Mesenchymal stem cell (in vitro differentiated cells and primary cell): ENCODE measurements around the gene CHN2.

Experiments
- DNase-seq: peaks from one replicate; pipeline ENCODE4 v3.0.0-alpha.2; 2013
- H2AFZ ChIP-seq: one replicate; pipeline ENCODE4 v1.6.1; 2013; ENCODE audit warnings: low read depth, mild to moderate bottlenecking, control low read depth, inconsistent platforms, low read length, moderate library complexity
- H2AK5ac ChIP-seq: 2 replicates; pipeline ENCODE4 v1.6.1; 2013; ENCODE audit warnings: low read length, moderate library complexity, mild to moderate bottlenecking, inconsistent platforms; ENCODE audit not compliant: severe bottlenecking
- H2BK120ac ChIP-seq: one replicate; pipeline ENCODE4 v1.6.1; 2013; ENCODE audit warnings: low read depth, mild to moderate bottlenecking, inconsistent platforms, low read length, moderate library complexity
- H2BK12ac ChIP-seq, 2 experiments: one replicate each; pipeline ENCODE4 v1.6.1; 2013; ENCODE audit warnings: inconsistent platforms in 2 of 2, low read length in 2 of 2, mild to moderate bottlenecking in 2 of 2, moderate library complexity in 2 of 2, control low read depth in 1 of 2
- H2BK15ac ChIP-seq: one replicate; pipeline ENCODE4 v1.6.1; 2013; ENCODE audit warnings: mild to moderate bottlenecking, low read depth, inconsistent platforms; ENCODE audit not compliant: poor library complexity, severe bottlenecking
- H2BK5ac ChIP-seq: 2 replicates; pipeline ENCODE4 v1.6.1; 2013; ENCODE audit warnings: low read depth, mild to moderate bottlenecking, low read length, control low read depth, inconsistent platforms; ENCODE audit not compliant: poor library complexity, severe bottlenecking
- H3K14ac ChIP-seq, 2 experiments: one replicate each; pipeline ENCODE4 v1.6.1; 2013; ENCODE audit warnings: inconsistent platforms in 2 of 2, low read length in 2 of 2, control low read depth in 1 of 2, mild to moderate bottlenecking in 1 of 2, moderate library complexity in 1 of 2
- H3K18ac ChIP-seq, 2 experiments: one replicate each; pipeline ENCODE4 v1.6.1; 2013; ENCODE audit warnings: inconsistent platforms in 2 of 2, low read length in 2 of 2, control low read depth in 1 of 2, low read depth in 1 of 2, mild to moderate bottlenecking in 1 of 2
- H3K23ac ChIP-seq, 2 experiments: one replicate each; pipeline ENCODE4 v1.6.1; 2013; ENCODE audit warnings: inconsistent platforms in 2 of 2, low read length in 2 of 2, mild to moderate bottlenecking in 2 of 2, moderate library complexity in 2 of 2, control low read depth in 1 of 2
- H3K27ac ChIP-seq: 2 replicates; pipeline ENCODE4 v1.5.1; 2013; ENCODE audit warnings: mild to moderate bottlenecking, moderate library complexity, low read length, control low read depth, inconsistent platforms; ENCODE audit not compliant: poor library complexity, severe bottlenecking
- H3K27me3 ChIP-seq, 2 experiments: 2 replicates each; pipeline versions ENCODE4 v1.6.1 to v1.7.0; 2013; ENCODE audit warnings: low read length in 2 of 2, mild to moderate bottlenecking in 2 of 2, moderate library complexity in 2 of 2, control low read depth in 1 of 2, inconsistent platforms in 1 of 2; ENCODE audit not compliant: control insufficient read depth in 1 of 2, insufficient read depth in 1 of 2
- H3K36me3 ChIP-seq, 2 experiments: 2 replicates each; pipeline versions ENCODE4 v1.6.1 to v1.7.0; 2013; ENCODE audit warnings: low read length in 2 of 2, control low read depth in 1 of 2, inconsistent platforms in 1 of 2, low read depth in 1 of 2, mild to moderate bottlenecking in 1 of 2; ENCODE audit not compliant: insufficient read depth in 2 of 2, control insufficient read depth in 1 of 2
- H3K4ac ChIP-seq, 2 experiments: one replicate each; pipeline ENCODE4 v1.6.1; 2013; ENCODE audit warnings: inconsistent platforms in 2 of 2, low read length in 2 of 2, mild to moderate bottlenecking in 2 of 2, moderate library complexity in 2 of 2, control low read depth in 1 of 2, low read depth in 1 of 2
- H3K4me1 ChIP-seq: 2 replicates; pipeline ENCODE4 v1.6.1; 2013; ENCODE audit warnings: low read depth, low read length, control low read depth; ENCODE audit not compliant: control insufficient read depth, insufficient read depth
- H3K4me2 ChIP-seq: 2 replicates; pipeline ENCODE4 v1.6.1; 2013; ENCODE audit warnings: low read length, mild to moderate bottlenecking, inconsistent platforms; ENCODE audit not compliant: poor library complexity, severe bottlenecking
- H3K4me3 ChIP-seq, 2 experiments: 2 replicates each; pipeline versions ENCODE4 v1.5.1 to v1.7.0; 2013; ENCODE audit warnings: low read length in 2 of 2, mild to moderate bottlenecking in 2 of 2, control low read depth in 1 of 2, low read depth in 1 of 2; ENCODE audit not compliant: insufficient read depth in 1 of 2
- H3K79me1 ChIP-seq: replicated peaks from 2 replicates; pipeline ENCODE4 v1.6.1; 2013; ENCODE audit warnings: mild to moderate bottlenecking, control low read depth, low read length, inconsistent platforms; ENCODE audit not compliant: poor library complexity, severe bottlenecking
- H3K9ac ChIP-seq: 2 replicates; pipeline ENCODE4 v1.7.0; 2013; ENCODE audit warnings: mild to moderate bottlenecking, low read length, moderate library complexity
- H3K9me3 ChIP-seq: 2 replicates; pipeline ENCODE4 v1.7.0; 2013; ENCODE audit warnings: mild to moderate bottlenecking, low read length; ENCODE audit not compliant: control insufficient read depth
- H4K8ac ChIP-seq: one replicate; pipeline ENCODE4 v1.6.1; 2013; ENCODE audit warnings: inconsistent platforms, mild to moderate bottlenecking, low read length, moderate library complexity
- H4K91ac ChIP-seq: one replicate; pipeline ENCODE4 v1.6.1; 2013; ENCODE audit warnings: mild to moderate bottlenecking, low read length, inconsistent platforms
- WGBS: methylation state at CpG from one replicate; pipeline ENCODE4 v1.1.7; 2013; ENCODE audit warnings: mixed read lengths; 5-methylcytosine and 5-hydroxymethylcytosine counted together

Gene CHN2

GRCh38 chr7:29247963-29248236, 53.3 kb downstream of the CHN2 start:
- no peak overlapping the region for H2BK5ac ChIP-seq
- H2BK15ac ChIP-seq, result no peak overlapping the region
- H4K8ac ChIP-seq, result no peak overlapping the region
- H2BK120ac ChIP-seq, result no peak overlapping the region
- 92% methylated on average over 3 of the region's 3 CpGs for WGBS
- no peaks in the 10 kb centered on the region for H3K36me3 ChIP-seq
- H3K27me3 ChIP-seq, result peaks cover 3 to 21% of the 10 kb centered on the region in 2 experiments
- no peaks in the 10 kb centered on the region for H3K4me1 ChIP-seq
- H3K27ac ChIP-seq, result no peak overlapping the region
- DNase-seq, result no peak
- no peak overlapping the region for H3K4me2 ChIP-seq
- no peak overlapping the region for H3K4me3 ChIP-seq
- no peak overlapping the region for H2AFZ ChIP-seq
- no peaks in the 10 kb centered on the region for H3K79me1 ChIP-seq
- no peaks in the 10 kb centered on the region for H3K9me3 ChIP-seq
- H3K4ac ChIP-seq, result no peak overlapping the region
- H3K18ac ChIP-seq, result no peak overlapping the region
- H2AK5ac ChIP-seq, result no peak overlapping the region
- H2BK12ac ChIP-seq, result no peak overlapping the region
- no peak overlapping the region for H3K9ac ChIP-seq
- no peak overlapping the region for H3K23ac ChIP-seq
- no peak overlapping the region for H3K14ac ChIP-seq
- no peak overlapping the region for H4K91ac ChIP-seq

DNA sequence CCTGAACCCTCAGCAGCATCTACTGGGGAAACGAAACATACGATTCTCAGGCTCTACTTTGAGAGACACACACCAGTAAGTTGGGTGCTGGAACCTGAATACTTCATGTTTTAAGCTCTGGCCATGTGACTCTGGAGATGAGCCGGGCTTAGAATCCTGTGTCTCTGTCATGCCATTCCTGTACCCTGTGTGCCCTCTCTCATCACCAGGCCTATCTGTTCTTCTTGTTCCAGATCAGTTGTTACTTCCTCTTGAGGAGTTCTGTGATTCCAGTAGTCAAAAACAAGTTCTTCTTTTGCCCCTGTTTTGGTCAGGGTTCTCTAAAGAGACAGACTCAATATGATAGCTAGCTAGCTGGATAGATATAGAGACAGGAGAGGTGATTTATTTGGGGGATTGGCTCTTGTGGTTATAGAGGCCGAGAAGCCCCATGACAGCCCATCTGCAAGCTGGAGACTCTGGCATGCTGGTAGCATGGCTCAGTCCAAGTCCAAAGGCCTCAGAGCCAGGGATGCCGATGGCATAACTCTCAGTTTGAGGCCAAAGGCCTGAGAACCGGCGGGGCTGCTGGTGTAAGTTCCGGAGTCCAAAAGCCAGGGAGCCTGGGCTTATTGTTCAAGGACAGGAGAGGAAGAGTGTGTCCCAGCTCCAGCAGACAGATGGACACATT, 54.3 kb downstream of the CHN2 start:
- Histone ChIP-seq H2AFZ (no peak overlapping the region), H2BK12ac (no peak overlapping the region), H2BK15ac (no peak overlapping the region), H2BK120ac (no peak overlapping the region), H3K27ac (no peak overlapping the region), H3K79me1 (no peaks in the 10 kb centered on the region), H3K18ac (no peak overlapping the region), H3K4me3 (no peak overlapping the region), H4K8ac (no peak overlapping the region), H3K36me3 (no peaks in the 10 kb centered on the region), H2AK5ac (no peak overlapping the region), H3K14ac (no peak overlapping the region), H3K23ac (no peak overlapping the region), H3K9ac (no peak overlapping the region), H3K4me2 (no peak overlapping the region), H2BK5ac (no peak overlapping the region), H3K4me1 (no peaks in the 10 kb centered on the region), H3K27me3 (peaks cover 3 to 21% of the 10 kb centered on the region in 2 experiments), H3K9me3 (no peaks in the 10 kb centered on the region), H3K4ac (no peak overlapping the region), H4K91ac (no peak overlapping the region)
- DNase-seq, result no peak
- 94% methylated on average over 8 of the region's 8 CpGs for WGBS

- no peak overlapping the region for H3K9ac ChIP-seq
- H3K4ac ChIP-seq, result no peak overlapping the region
- H3K9me3 ChIP-seq, result no peaks in the 10 kb centered on the region
- H3K36me3 ChIP-seq, result no peaks in the 10 kb centered on the region
- no peak overlapping the region for H3K4me2 ChIP-seq
- H2AFZ ChIP-seq, result no peak overlapping the region
- no peak overlapping the region for H2BK5ac ChIP-seq
- H3K18ac ChIP-seq, result no peak overlapping the region
- DNase-seq, result no peak
- no peak overlapping the region for H3K27ac ChIP-seq
- no peak overlapping the region for H4K8ac ChIP-seq
- no peak overlapping the region for H4K91ac ChIP-seq
- no peak overlapping the region for H3K23ac ChIP-seq
- H3K4me3 ChIP-seq, result no peak overlapping the region
- no peak overlapping the region for H2BK12ac ChIP-seq
- H2AK5ac ChIP-seq, result no peak overlapping the region
- no peak overlapping the region for H3K14ac ChIP-seq
- no peaks in the 10 kb centered on the region for H3K4me1 ChIP-seq
- H2BK15ac ChIP-seq, result no peak overlapping the region
- no peak overlapping the region for H2BK120ac ChIP-seq
- WGBS, result 93% methylated on average over 5 of the region's 7 CpGs
- H3K79me1 ChIP-seq, result no peaks in the 10 kb centered on the region
- H3K27me3 ChIP-seq, result peaks cover 3 to 17% of the 10 kb centered on the region in 2 experiments
Observed at GRCh38 chr7:29249383-29249750, 54.8 kb downstream of the CHN2 start.

DNA sequence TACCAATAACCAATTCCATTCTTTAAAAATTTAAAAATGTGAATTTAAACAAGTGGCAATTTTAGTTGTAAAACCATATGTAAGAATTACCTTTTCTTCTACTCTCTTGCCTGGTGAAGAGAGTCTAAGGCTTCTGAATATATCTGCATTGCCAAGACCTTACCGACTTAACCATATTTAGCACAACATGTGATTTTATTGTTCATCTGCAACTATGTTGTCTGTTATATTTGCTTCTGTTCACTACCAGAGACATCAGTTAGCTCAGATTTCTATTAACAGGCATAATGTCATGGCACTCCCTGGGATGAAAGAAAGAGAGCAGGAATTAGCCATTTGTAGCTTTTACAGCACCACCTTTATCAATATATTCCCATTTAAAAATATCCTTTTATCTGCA, 55.3 kb downstream of the CHN2 start:
- Histone ChIP-seq H3K27ac (no peak overlapping the region), H3K36me3 (no peaks in the 10 kb centered on the region), H2AK5ac (no peak overlapping the region), H3K9ac (no peak overlapping the region), H2BK15ac (no peak overlapping the region), H3K14ac (no peak overlapping the region), H4K8ac (no peak overlapping the region), H3K23ac (no peak overlapping the region), H3K18ac (no peak overlapping the region), H2BK120ac (no peak overlapping the region), H2BK5ac (no peak overlapping the region), H4K91ac (no peak overlapping the region), H3K4me1 (no peaks in the 10 kb centered on the region), H3K4me3 (no peak overlapping the region), H3K4me2 (no peak overlapping the region), H2BK12ac (no peak overlapping the region), H3K79me1 (no peaks in the 10 kb centered on the region), H2AFZ (no peak overlapping the region), H3K9me3 (no peaks in the 10 kb centered on the region), H3K27me3 (peaks cover 8 to 14% of the 10 kb centered on the region in 2 experiments), H3K4ac (no peak overlapping the region)
- no CpG with 5 or more reads among the region's 1 CpG for WGBS
- no peak for DNase-seq
